ENCODE measurements around the gene CDKN1B. TPM values are rescaled to one million over a fixed set of nuclear protein-coding genes. Genes with fewer than 3 reads are reported as not detected.

CDKN1B gene
- total RNA-seq (10 to 100 TPM; 26.3 to 56.2 (median 39.2) TPM), polyA plus RNA-seq (10 to 100 TPM; 20.8 to 21.7 TPM)
- long read RNA-seq, donor 1, partial matches to known transcripts, result 1 of 5 reads
- long read RNA-seq, donor 1, other reads (novel, unspliced or antisense), result 0 of 5 reads
- long read RNA-seq, donor 2, partial matches to known transcripts, result 1 of 5 reads
- long read RNA-seq, donor 2, other reads (novel, unspliced or antisense), result 1 of 5 reads
- long read RNA-seq, donor 3, partial matches to known transcripts, result 0 of 2 reads
- long read RNA-seq, donor 3, other reads (novel, unspliced or antisense), result 0 of 2 reads

- Histone ChIP-seq H3K4me1 (peaks cover 15 to 67% (median 61%) of the 10 kb centered on the region in 9 donors), H3K9me3 (no peaks in the 10 kb centered on the region), H3K27ac (peak within 1 kb of the TSS; percentile 99 to 100 (median 100)), H3K36me3 (peaks cover 0 to 33% (median 17%) of the 10 kb centered on the region in 9 donors), H3K4me3 (peak within 1 kb of the TSS; percentile 64 to 99 (median 96)), H3K27me3 (no peaks in the 10 kb centered on the region)
- ATAC-seq (peak; percentile 92 to 96 (median 94)), DNase-seq (peak; percentile 91 to 92)
- intact Hi-C loops (cut with DNase I), result loop anchor here in 5 of 10 donors (1.0 to 5.0 kb wide), 7 partner anchors 8 to 155 kb away; partner anchors contain the start of genes APOLD1 (in 2 of the 5), DUSP16 (in 2 of the 5), CREBL2 (in 1 of the 5) and GPR19 (in 1 of the 5)
- peak in 1 of 9 donors; percentile 11 for TF ChIP-seq CTCF (IDR thresholded peaks at IDR 0.05)
- 0 to 1% methylated on average over 79 to 81 of the region's 81 CpGs for WGBS, 2 donors
Observed at GRCh38 chr12:12716793-12717585, at the start of gene CDKN1B. CDKN1B (plus strand) TSS chr12:12717368; CDS start chr12:12717840, 472 bp downstream.

GRCh38 chr12:12668005-12668404 is 49.2 kb upstream of the CDKN1B start:
- no peak for TF ChIP-seq CTCF (IDR thresholded peaks at IDR 0.05)

GRCh38 chr12:12669020-12669419 is 48.1 kb upstream of the CDKN1B start:
- Histone ChIP-seq H3K4me1 (no peaks in the 10 kb centered on the region), H3K36me3 (no peaks in the 10 kb centered on the region), H3K27ac (no peak overlapping the region), H3K9me3 (no peaks in the 10 kb centered on the region), H3K4me3 (no peak overlapping the region), H3K27me3 (no peaks in the 10 kb centered on the region)
- 97 to 99% methylated on average over 2 of the region's 2 CpGs for WGBS, 2 donors
- no peak for ATAC-seq
- intact Hi-C loops (cut with DNase I), result loop anchor here in 2 of 10 donors (10.0 kb wide), 1 partner anchor 294 kb away; no protein-coding TSS in a partner anchor
- DNase-seq, result no peak
- TF ChIP-seq CTCF (IDR thresholded peaks at IDR 0.05), result no peak

More at GRCh38 chr12:12668005-12668404, 49.2 kb upstream of the CDKN1B start:
- H3K4me1 ChIP-seq, result no peaks in the 10 kb centered on the region
- no peaks in the 10 kb centered on the region for H3K9me3 ChIP-seq
- DNase-seq (no peak), ATAC-seq (no peak)
- intact Hi-C loops (cut with DNase I), result loop anchor here in 2 of 10 donors (10.0 kb wide), 1 partner anchor 293 kb away; no protein-coding TSS in a partner anchor
- no peak overlapping the region for H3K27ac ChIP-seq
- H3K27me3 ChIP-seq, result no peaks in the 10 kb centered on the region
- no peaks in the 10 kb centered on the region for H3K36me3 ChIP-seq
- 89 to 94% methylated on average over 1 of the region's 1 CpG for WGBS, 2 donors
- no peak overlapping the region for H3K4me3 ChIP-seq
